Upper lobe of left lung (tissue), 6 donors: Measurements from ENCODE around the gene CNTNAP4. TPM values are rescaled to one million over a fixed set of nuclear protein-coding genes. Genes with fewer than 3 reads are reported as not detected.

Source experiments
- ATAC-seq, 2 donors: fragments of 200-7000 bp; cut with Tn5 transposase; one replicate each; pipeline ENCODE4 v1.9.1; 2022; ENCODE audit warnings: mild to moderate bottlenecking in 2 of 2, moderate library complexity in 2 of 2; ENCODE audit not compliant: low FRiP score in 2 of 2
- DNase-seq, 2 donors: peaks; one replicate each; pipeline ENCODE4 v3.0.0-alpha.2; 2019 to 2020
- H3K27ac ChIP-seq, 4 donors: fragments of 200-600 bp; sonication (generic); one replicate each; pipeline ENCODE4 v1.5.1; 2016 to 2019
- H3K27me3 ChIP-seq, 4 donors: fragments of 200-600 bp; sonication (generic); one replicate each; pipeline ENCODE4 v1.5.1; 2017 to 2019
- H3K36me3 ChIP-seq, 4 donors: fragments of 200-600 bp; sonication (generic); one replicate each; pipeline ENCODE4 v1.5.1; 2016 to 2019
- H3K4me1 ChIP-seq, 4 donors: fragments of 200-600 bp; sonication (generic); one replicate each; pipeline ENCODE4 v1.5.1; 2018 to 2019
- H3K4me3 ChIP-seq, 4 donors: fragments of 200-600 bp; sonication (generic); one replicate each; pipeline ENCODE4 v1.5.1; 2017 to 2019; ENCODE audit warnings: mild to moderate bottlenecking in 2 of 4, moderate library complexity in 1 of 4
- H3K9me3 ChIP-seq, 4 donors: fragments of 200-600 bp; sonication (generic); one replicate each; pipeline ENCODE4 v1.5.1; 2018 to 2019
- EP300 ChIP-seq, 4 donors: sonication (generic); formaldehyde crosslinking; IDR thresholded peaks; one replicate each; pipeline ENCODE4 v1.5.1; 2017; ENCODE audit warnings: antibody characterized with exemption in 4 of 4, control low read depth in 2 of 4
- POLR2A ChIP-seq, 4 donors: fragments of 450-650 bp; IDR thresholded peaks; one replicate each; pipeline ENCODE4 v1.5.1; 2016 to 2017; ENCODE audit warnings: antibody characterized with exemption in 4 of 4, mild to moderate bottlenecking in 2 of 4
- POLR2AphosphoS5 ChIP-seq, 2 donors: sonication (generic); formaldehyde crosslinking; IDR thresholded peaks; one replicate each; pipeline ENCODE4 v1.5.1; 2017; ENCODE audit warnings: antibody characterized with exemption in 2 of 2
- WGBS, 2 donors: methylation state at CpG; one replicate each; pipeline ENCODE4 v1.1.5; 2017 to 2018; 5-methylcytosine and 5-hydroxymethylcytosine counted together
- total RNA-seq, 6 donors: library from RNA; depleted of rRNA in 4 of 6; stranded (reverse); fragments of >200 nt in 4 of 6; gene quantifications; one replicate each; pipeline versions ENCODE4 v1.1.0 to v1.2.1, GENCODE V29; 2016 to 2021
- TF ChIP-seq, protein P1 (sequence below), 6 experiments: fragments of 450-650 bp in 4 of 6; fragments of 200-600 bp in 2 of 6; sonication (generic) in 2 of 6; IDR thresholded peaks; one replicate each; pipeline ENCODE4 v1.5.1; 2016 to 2019; ENCODE audit warnings: antibody characterized with exemption in 6 of 6
- donor health status: DM: no; HTN: no; CAD: no; lungs with moderate emphysema.
- donor health status: DM: no; HTN: yes; CAD: no; lungs with severe emphysema.

The CNTNAP4 gene
- total RNA-seq, 6 donors from 2014 or later: not detected

DNA sequence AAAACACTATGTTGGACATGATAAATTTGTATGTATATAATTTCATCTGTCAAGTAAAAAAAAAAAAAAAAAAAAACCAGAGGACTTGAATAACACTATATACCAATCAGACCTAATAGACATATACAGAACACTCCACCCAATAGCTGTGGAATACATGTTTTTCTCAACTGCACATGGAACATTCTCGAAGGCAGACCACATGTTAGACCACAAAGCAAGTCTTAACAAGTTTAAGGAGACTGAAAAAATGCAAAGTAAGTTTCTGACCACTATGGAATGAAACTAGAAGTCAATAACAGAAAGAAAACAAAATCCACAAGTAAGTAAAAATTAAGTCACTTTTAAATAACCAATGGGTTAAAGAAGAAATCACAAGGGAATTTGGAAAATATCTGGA is 8.4 kb upstream of the CNTNAP4 start:
- no peaks in the 10 kb centered on the region for H3K36me3 ChIP-seq

DNA sequence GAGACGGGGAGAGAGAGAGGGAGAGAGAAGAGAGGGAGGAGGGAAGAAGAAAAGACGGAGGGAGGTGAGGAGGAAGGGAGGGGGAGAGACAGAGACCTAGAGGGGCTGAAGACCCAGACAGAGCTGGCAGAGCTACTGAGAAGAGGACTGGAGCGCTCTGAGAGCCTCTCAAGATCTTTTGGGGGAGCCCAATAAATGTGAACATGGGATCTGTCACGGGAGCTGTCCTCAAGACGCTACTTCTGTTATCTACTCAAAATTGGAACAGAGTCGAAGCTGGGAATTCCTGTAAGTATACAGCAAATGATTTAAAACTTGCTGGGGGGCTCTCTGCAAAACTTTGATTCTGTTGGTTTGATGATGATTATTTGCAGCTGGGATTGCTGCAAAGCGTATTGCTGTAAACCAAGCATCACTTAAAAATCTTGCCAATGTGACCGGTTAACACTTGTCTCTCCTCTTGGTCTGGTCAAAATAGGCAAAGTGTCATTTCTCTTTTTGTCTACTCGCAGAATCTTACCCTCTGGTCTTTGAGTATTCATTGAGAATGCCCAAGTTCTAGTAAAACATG is 344 bp downstream of the CNTNAP4 start:
- no peaks in the 10 kb centered on the region for H3K36me3 ChIP-seq
- H3K4me3 ChIP-seq: no peak overlapping the region
- no peaks in the 10 kb centered on the region for H3K9me3 ChIP-seq
- ATAC-seq (no peak), DNase-seq (no peak)
- 33 to 37% methylated on average over 9 of the region's 9 CpGs for WGBS, 2 donors
- H3K4me1 ChIP-seq: no peaks in the 10 kb centered on the region
- H3K27me3 ChIP-seq: no peaks in the 10 kb centered on the region
- no peak overlapping the region for H3K27ac ChIP-seq
- TF ChIP-seq POLR2A (IDR thresholded peaks at IDR 0.05) (no peak), POLR2AphosphoS5 (IDR thresholded peaks at IDR 0.05) (no peak), EP300 (IDR thresholded peaks at IDR 0.05) (no peak)
- TF ChIP-seq, protein P1, sequence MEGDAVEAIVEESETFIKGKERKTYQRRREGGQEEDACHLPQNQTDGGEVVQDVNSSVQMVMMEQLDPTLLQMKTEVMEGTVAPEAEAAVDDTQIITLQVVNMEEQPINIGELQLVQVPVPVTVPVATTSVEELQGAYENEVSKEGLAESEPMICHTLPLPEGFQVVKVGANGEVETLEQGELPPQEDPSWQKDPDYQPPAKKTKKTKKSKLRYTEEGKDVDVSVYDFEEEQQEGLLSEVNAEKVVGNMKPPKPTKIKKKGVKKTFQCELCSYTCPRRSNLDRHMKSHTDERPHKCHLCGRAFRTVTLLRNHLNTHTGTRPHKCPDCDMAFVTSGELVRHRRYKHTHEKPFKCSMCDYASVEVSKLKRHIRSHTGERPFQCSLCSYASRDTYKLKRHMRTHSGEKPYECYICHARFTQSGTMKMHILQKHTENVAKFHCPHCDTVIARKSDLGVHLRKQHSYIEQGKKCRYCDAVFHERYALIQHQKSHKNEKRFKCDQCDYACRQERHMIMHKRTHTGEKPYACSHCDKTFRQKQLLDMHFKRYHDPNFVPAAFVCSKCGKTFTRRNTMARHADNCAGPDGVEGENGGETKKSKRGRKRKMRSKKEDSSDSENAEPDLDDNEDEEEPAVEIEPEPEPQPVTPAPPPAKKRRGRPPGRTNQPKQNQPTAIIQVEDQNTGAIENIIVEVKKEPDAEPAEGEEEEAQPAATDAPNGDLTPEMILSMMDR (IDR thresholded peaks at IDR 0.05): no peak

More for the DNA sequence above, 8.4 kb upstream of the CNTNAP4 start:
- DNase-seq (no peak), ATAC-seq (no peak)
- TF ChIP-seq, protein P1 (IDR thresholded peaks at IDR 0.05): no peak
- TF ChIP-seq POLR2AphosphoS5 (IDR thresholded peaks at IDR 0.05) (no peak), EP300 (IDR thresholded peaks at IDR 0.05) (no peak), POLR2A (IDR thresholded peaks at IDR 0.05) (no peak)
- no peaks in the 10 kb centered on the region for H3K27me3 ChIP-seq
- H3K9me3 ChIP-seq: peaks cover 0 to 4% (median 0%) of the 10 kb centered on the region in 4 donors
- H3K4me1 ChIP-seq: no peaks in the 10 kb centered on the region
- WGBS, 2 donors: 74 to 82% methylated on average over 1 of the region's 1 CpG
- H3K27ac ChIP-seq: no peak overlapping the region
- no peak overlapping the region for H3K4me3 ChIP-seq

DNA sequence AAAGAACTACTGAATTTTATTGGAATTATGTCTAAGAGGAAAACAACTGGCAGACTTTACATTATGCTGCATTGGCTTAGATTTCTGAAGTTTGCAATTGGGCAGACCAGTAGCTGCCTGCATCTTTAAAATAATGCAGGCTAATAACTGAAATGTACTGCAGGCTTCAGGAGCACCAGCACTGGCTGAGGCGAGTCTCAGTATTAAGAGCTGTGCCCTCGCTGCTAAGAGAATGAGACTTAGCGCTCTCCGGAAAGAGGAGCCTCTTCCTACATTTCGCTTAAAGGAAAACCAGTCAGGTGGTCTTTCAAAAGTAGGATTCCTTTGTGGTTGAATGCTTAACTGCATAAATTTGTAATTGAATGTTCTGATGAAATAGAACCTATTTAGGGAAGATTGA is 885 bp downstream of the CNTNAP4 start:
- WGBS, 2 donors: 67 to 68% methylated on average over 5 of the region's 5 CpGs
- Histone ChIP-seq H3K4me3 (no peak overlapping the region), H3K36me3 (no peaks in the 10 kb centered on the region), H3K4me1 (no peaks in the 10 kb centered on the region), H3K27ac (no peak overlapping the region), H3K27me3 (no peaks in the 10 kb centered on the region), H3K9me3 (no peaks in the 10 kb centered on the region)
- TF ChIP-seq POLR2A (IDR thresholded peaks at IDR 0.05) (no peak), EP300 (IDR thresholded peaks at IDR 0.05) (no peak), POLR2AphosphoS5 (IDR thresholded peaks at IDR 0.05) (no peak)
- TF ChIP-seq, protein P1 (IDR thresholded peaks at IDR 0.05): no peak
- no peak for ATAC-seq
- DNase-seq: no peak

DNA sequence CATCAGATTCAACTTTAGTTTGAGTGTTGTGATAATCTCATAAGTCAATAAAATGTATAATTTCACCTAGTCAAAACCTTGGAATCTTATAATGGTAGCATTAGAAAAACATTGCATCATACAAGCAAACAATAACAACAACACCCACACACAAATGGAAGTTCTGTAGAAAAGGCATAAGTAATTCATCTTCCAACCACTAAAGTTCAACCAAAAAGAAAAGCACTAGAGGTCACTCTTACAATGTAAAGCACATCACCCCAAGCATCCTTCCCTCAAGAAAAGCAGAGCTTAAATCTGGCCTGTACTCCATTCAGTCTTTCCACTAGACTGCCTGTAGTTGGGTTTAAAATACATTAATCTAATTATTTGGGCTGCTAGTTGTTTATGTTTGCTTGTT is 1.8 kb downstream of the CNTNAP4 start:
- no peaks in the 10 kb centered on the region for H3K4me1 ChIP-seq
- H3K27me3 ChIP-seq: no peaks in the 10 kb centered on the region
- no peak overlapping the region for H3K4me3 ChIP-seq
- DNase-seq (no peak), ATAC-seq (no peak)
- no peaks in the 10 kb centered on the region for H3K36me3 ChIP-seq
- H3K9me3 ChIP-seq: no peaks in the 10 kb centered on the region
- TF ChIP-seq, protein P1 (IDR thresholded peaks at IDR 0.05): no peak
- no peak for TF ChIP-seq POLR2AphosphoS5 (IDR thresholded peaks at IDR 0.05)
- no peak for TF ChIP-seq EP300 (IDR thresholded peaks at IDR 0.05)
- TF ChIP-seq POLR2A (IDR thresholded peaks at IDR 0.05): no peak
- no peak overlapping the region for H3K27ac ChIP-seq
